ENCODE data around the gene TMCC2.

Gene TMCC2

GRCh38 chr1:205287767-205288559 is 60.2 kb downstream of the TMCC2 start:
- Histone ChIP-seq H3K4me3 (ENCODE audit: insufficient read depth in 1 of 2, low read depth in 1 of 2, low read length in 2 of 2) (no peak overlapping the region), H3K4me2 (ENCODE audit: low read length, poor library complexity, severe bottlenecking) (no peak overlapping the region), H3K9ac (ENCODE audit: low read length) (no peak overlapping the region), H3K18ac (ENCODE audit: low read depth in 1 of 2, low read length in 2 of 2) (peak overlapping the region; percentile 80 to 89), H2BK15ac (ENCODE audit: low read depth, poor library complexity, severe bottlenecking) (peak overlapping the region; percentile 70), H3K27me3 (ENCODE audit: control insufficient read depth in 1 of 2, insufficient read depth in 1 of 2, low read length in 2 of 2) (no peaks in the 10 kb centered on the region), H3K9me3 (ENCODE audit: control insufficient read depth, low read length) (no peaks in the 10 kb centered on the region), H3K14ac (ENCODE audit: low read length in 2 of 2) (no peak overlapping the region), H3K27ac (ENCODE audit: low read length, poor library complexity, severe bottlenecking) (no peak overlapping the region), H3K4me1 (ENCODE audit: control insufficient read depth, insufficient read depth, low read depth, low read length) (peaks cover 36% of the 10 kb centered on the region), H3K23ac (ENCODE audit: low read length in 2 of 2) (no peak overlapping the region), H4K8ac (ENCODE audit: low read length) (peak overlapping the region; percentile 33), H3K36me3 (ENCODE audit: control insufficient read depth in 1 of 2, insufficient read depth in 2 of 2, low read depth in 1 of 2, low read length in 2 of 2) (no peaks in the 10 kb centered on the region), H4K91ac (ENCODE audit: low read length) (no peak overlapping the region), H2AFZ (ENCODE audit: low read depth, low read length) (peak overlapping the region; percentile 76), H2BK12ac (ENCODE audit: low read length in 2 of 2) (peak overlapping the region; percentile 33 to 93), H3K4ac (ENCODE audit: low read depth in 1 of 2, low read length in 2 of 2) (peak overlapping the region; percentile 29 to 48), H2BK5ac (ENCODE audit: low read depth, low read length, poor library complexity, severe bottlenecking) (no peak overlapping the region), H2AK5ac (ENCODE audit: low read length, severe bottlenecking) (peak overlapping the region; percentile 84), H3K79me1 (replicated peaks; ENCODE audit: low read length, poor library complexity, severe bottlenecking) (no peaks in the 10 kb centered on the region), H2BK120ac (ENCODE audit: low read depth, low read length) (peak overlapping the region; percentile 45)
- DNase-seq, result peak; percentile 63
- WGBS, result 23% methylated on average over 8 of the region's 8 CpGs

- peak overlapping the region in 1 of 2 experiments; percentile 27 for H3K23ac ChIP-seq (ENCODE audit: low read length in 2 of 2)
- DNase-seq, result no peak
- H2BK120ac ChIP-seq (ENCODE audit: low read depth, low read length), result no peak overlapping the region
- no peak overlapping the region for H3K27ac ChIP-seq (ENCODE audit: low read length, poor library complexity, severe bottlenecking)
- no peak overlapping the region for H4K8ac ChIP-seq (ENCODE audit: low read length)
- 97% methylated on average over 6 of the region's 6 CpGs for WGBS
- no peak overlapping the region for H3K4me3 ChIP-seq (ENCODE audit: insufficient read depth in 1 of 2, low read depth in 1 of 2, low read length in 2 of 2)
- H3K4me1 ChIP-seq (ENCODE audit: control insufficient read depth, insufficient read depth, low read depth, low read length), result peaks cover 29% of the 10 kb centered on the region
- peak overlapping the region; percentile 23 to 46 for H2BK12ac ChIP-seq (ENCODE audit: low read length in 2 of 2)
- no peak overlapping the region for H2AFZ ChIP-seq (ENCODE audit: low read depth, low read length)
- H3K79me1 ChIP-seq (replicated peaks; ENCODE audit: low read length, poor library complexity, severe bottlenecking), result no peaks in the 10 kb centered on the region
- H3K18ac ChIP-seq (ENCODE audit: low read depth in 1 of 2, low read length in 2 of 2), result peak overlapping the region in 1 of 2 experiments; percentile 6
- H3K9me3 ChIP-seq (ENCODE audit: control insufficient read depth, low read length), result no peaks in the 10 kb centered on the region
- peak overlapping the region; percentile 21 for H4K91ac ChIP-seq (ENCODE audit: low read length)
- no peak overlapping the region for H3K9ac ChIP-seq (ENCODE audit: low read length)
- H3K4me2 ChIP-seq (ENCODE audit: low read length, poor library complexity, severe bottlenecking), result no peak overlapping the region
- H3K4ac ChIP-seq (ENCODE audit: low read depth in 1 of 2, low read length in 2 of 2), result no peak overlapping the region
- no peak overlapping the region for H3K14ac ChIP-seq (ENCODE audit: low read length in 2 of 2)
- no peaks in the 10 kb centered on the region for H3K27me3 ChIP-seq (ENCODE audit: control insufficient read depth in 1 of 2, insufficient read depth in 1 of 2, low read length in 2 of 2)
- peak overlapping the region; percentile 10 for H2AK5ac ChIP-seq (ENCODE audit: low read length, severe bottlenecking)
- H2BK5ac ChIP-seq (ENCODE audit: low read depth, low read length, poor library complexity, severe bottlenecking), result no peak overlapping the region
- H2BK15ac ChIP-seq (ENCODE audit: low read depth, poor library complexity, severe bottlenecking), result no peak overlapping the region
- no peaks in the 10 kb centered on the region for H3K36me3 ChIP-seq (ENCODE audit: control insufficient read depth in 1 of 2, insufficient read depth in 2 of 2, low read depth in 1 of 2, low read length in 2 of 2)
Measured at GRCh38 chr1:205291596-205291995, 63.9 kb downstream of the TMCC2 start.

GRCh38 chr1:205293350-205294074 is 65.8 kb downstream of the TMCC2 start:
- H4K8ac ChIP-seq (ENCODE audit: low read length), result peak overlapping the region; percentile 98
- H3K4me1 ChIP-seq (ENCODE audit: control insufficient read depth, insufficient read depth, low read depth, low read length), result peaks cover 24% of the 10 kb centered on the region
- peak overlapping the region; percentile 99 to 100 for H2BK12ac ChIP-seq (ENCODE audit: low read length in 2 of 2)
- H2AK5ac ChIP-seq (ENCODE audit: low read length, severe bottlenecking), result peak overlapping the region; percentile 78
- DNase-seq, result no peak
- peak overlapping the region; percentile 85 for H2BK5ac ChIP-seq (ENCODE audit: low read depth, low read length, poor library complexity, severe bottlenecking)
- no peaks in the 10 kb centered on the region for H3K27me3 ChIP-seq (ENCODE audit: control insufficient read depth in 1 of 2, insufficient read depth in 1 of 2, low read length in 2 of 2)
- H2BK15ac ChIP-seq (ENCODE audit: low read depth, poor library complexity, severe bottlenecking), result peak overlapping the region; percentile 92
- peak overlapping the region in 1 of 2 experiments; percentile 28 for H3K23ac ChIP-seq (ENCODE audit: low read length in 2 of 2)
- H3K4me3 ChIP-seq (ENCODE audit: insufficient read depth in 1 of 2, low read depth in 1 of 2, low read length in 2 of 2), result peak overlapping the region in 1 of 2 experiments; percentile 10
- H3K9me3 ChIP-seq (ENCODE audit: control insufficient read depth, low read length), result no peaks in the 10 kb centered on the region
- no peak overlapping the region for H3K4me2 ChIP-seq (ENCODE audit: low read length, poor library complexity, severe bottlenecking)
- H2BK120ac ChIP-seq (ENCODE audit: low read depth, low read length), result peak overlapping the region; percentile 97
- H3K4ac ChIP-seq (ENCODE audit: low read depth in 1 of 2, low read length in 2 of 2), result peak overlapping the region; percentile 93 to 99
- H2AFZ ChIP-seq (ENCODE audit: low read depth, low read length), result no peak overlapping the region
- H3K36me3 ChIP-seq (ENCODE audit: control insufficient read depth in 1 of 2, insufficient read depth in 2 of 2, low read depth in 1 of 2, low read length in 2 of 2), result no peaks in the 10 kb centered on the region
- no peaks in the 10 kb centered on the region for H3K79me1 ChIP-seq (replicated peaks; ENCODE audit: low read length, poor library complexity, severe bottlenecking)
- peak overlapping the region; percentile 96 for H3K27ac ChIP-seq (ENCODE audit: low read length, poor library complexity, severe bottlenecking)
- H3K18ac ChIP-seq (ENCODE audit: low read depth in 1 of 2, low read length in 2 of 2), result peak overlapping the region; percentile 94 to 99
- 89% methylated on average over 10 of the region's 10 CpGs for WGBS
- no peak overlapping the region for H3K9ac ChIP-seq (ENCODE audit: low read length)
- H4K91ac ChIP-seq (ENCODE audit: low read length), result peak overlapping the region; percentile 99
- H3K14ac ChIP-seq (ENCODE audit: low read length in 2 of 2), result peak overlapping the region in 1 of 2 experiments; percentile 66
